Left lobe of liver (tissue), 2 donors: ENCODE measurements around the gene ARHGEF6. TPM values are rescaled to one million over a fixed set of nuclear protein-coding genes. Genes with fewer than 3 reads are reported as not detected.

Source experiments
- ATAC-seq: fragments of 200-7000 bp; cut with Tn5 transposase; one replicate; pipeline ENCODE4 v1.9.1; 2020; ENCODE audit warnings: mild to moderate bottlenecking, moderate library complexity
- DNase-seq: peaks from one replicate; pipeline ENCODE4 v3.0.0-alpha.2; 2020; ENCODE audit warnings: low spot score
- total RNA-seq: library from RNA; stranded (reverse); gene quantifications from one replicate; pipeline ENCODE4 v1.2.1, GENCODE V29; 2021
- donor health status: DM: no; HTN: no; CAD: no; lungs with moderate emphysema.
- donor health status: DM: no; HTN: yes; CAD: no.

Gene ARHGEF6
- total RNA-seq, 1 donor from 2014 or later = 3.0 TPM

DNA sequence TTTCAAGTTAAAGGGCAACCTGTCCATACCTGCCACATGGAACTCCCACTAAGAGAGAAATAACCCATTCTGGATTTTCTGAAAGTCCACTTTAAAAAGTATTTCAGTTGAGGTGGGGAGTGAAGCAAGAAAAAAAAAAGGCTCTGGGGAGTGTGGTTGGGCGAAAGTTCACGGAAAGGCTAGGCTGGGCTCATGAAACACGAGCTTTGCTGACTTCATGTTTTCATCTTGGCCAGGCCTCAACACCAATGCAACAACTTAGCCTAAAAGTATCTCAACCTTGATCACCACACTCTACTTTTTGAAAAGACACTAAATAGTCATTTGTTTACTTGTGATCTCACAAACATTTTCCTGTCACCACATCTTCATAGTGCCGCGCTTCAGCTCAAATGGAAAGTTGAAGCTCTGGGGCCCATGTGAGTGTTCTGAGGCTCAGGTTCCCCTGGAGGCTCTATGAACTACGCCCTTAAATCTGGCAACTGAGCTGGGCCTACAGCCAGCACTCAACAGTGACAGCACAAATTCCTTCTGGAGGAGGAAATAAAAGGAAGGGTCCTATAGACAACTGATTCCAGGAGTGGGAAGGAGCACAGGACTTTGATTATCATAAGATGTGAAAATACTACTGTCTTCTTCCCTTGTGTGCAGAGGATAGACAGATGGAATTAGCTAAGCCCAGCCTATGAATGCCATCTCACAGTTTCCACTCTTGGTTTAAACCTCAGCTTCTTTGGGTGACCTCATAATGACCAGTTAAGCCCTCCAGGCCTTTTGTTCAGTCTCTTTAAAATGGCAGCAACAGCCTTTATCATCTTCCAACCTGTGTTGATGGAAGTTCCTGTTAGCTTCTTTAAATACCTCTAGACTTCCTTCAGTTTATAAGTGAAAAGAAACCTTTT lies 127.7 kb downstream of the ARHGEF6 start:
- DNase-seq (no peak), ATAC-seq (no peak)

DNA sequence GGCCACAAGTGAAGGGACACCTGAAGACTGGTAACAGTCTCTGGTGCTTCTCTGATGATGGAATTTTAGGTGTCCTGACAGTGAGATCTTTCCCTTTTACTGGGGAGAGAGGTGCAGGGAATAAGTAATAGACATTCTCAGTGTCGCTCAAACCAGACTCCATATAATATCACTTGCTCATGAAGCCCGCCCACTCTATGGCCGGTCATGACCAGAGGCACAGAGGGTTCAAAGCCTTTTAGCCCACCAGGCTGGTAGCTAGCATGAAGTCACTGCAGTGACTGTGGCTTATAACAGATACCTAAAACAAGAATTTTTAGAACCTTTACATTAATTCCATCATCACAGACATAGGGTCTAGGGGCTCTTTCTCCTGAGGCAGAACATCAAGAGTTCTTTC lies 129.9 kb downstream of the ARHGEF6 start:
- no peak for ATAC-seq
- no peak for DNase-seq

DNA sequence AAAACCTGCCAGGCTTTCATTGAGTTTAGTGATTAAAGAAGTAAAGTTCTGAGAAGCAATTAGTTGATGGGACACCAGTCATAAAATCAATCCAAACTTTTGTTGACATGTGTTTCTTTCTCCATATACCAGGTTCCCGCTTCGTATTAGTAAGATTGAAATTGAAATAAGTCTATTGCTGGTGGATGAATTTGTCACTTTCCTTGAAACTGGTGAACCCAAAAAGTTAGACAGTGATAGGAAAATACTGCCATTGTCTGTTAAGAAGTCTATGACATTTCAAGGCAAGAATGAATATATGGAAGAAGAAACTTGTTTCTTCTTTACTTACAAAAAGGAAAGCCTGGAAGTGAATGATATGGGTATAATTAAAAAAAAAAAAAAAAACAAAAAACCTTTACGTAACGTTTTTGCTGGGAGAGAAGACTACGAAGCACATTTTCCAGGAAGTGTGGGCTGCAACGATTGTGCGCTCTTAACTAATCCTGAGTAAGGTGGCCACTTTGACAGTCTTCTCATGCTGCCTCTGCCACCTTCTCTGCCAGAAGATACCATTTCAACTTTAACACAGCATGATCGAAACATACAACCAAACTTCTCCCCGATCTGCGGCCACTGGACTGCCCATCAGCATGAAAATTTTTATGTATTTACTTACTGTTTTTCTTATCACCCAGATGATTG lies 132.9 kb downstream of the ARHGEF6 start, which contains the start of gene CD40LG:
CD40LG (plus strand) TSS at position 482 of the 684 bp plus-strand sequence; CDS start at position 573, 91 bp downstream.
- DNase-seq (no peak), ATAC-seq (no peak)

DNA sequence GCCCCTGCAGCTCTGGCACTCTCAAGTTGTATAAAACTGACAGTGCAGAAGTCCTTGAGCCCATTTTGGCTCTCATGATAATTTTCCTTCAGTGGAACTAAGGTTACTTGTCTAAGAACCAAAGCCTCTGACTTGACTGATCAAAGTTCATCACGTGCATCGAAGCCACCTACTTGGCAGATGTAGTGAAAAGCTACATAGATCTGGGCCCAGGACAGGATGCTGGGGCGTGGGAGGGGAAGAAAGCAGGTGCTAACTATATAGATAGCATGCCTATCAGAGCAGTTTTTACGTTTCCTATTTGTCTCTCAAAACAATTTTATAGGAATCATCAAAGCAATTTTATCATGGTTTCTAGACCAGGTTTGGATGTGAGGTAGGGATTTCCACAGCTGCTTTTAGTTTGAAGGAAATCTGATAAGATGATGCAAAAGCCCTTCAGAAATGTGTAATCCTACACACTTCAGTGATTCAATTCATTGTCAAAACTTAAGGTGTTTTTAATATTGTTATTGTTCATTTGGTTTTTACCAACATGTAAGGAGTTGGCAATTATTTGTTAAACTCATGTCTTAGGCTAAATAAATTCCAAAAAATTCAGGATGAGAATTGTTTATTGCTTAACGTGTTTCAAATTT lies 134.0 kb downstream of the ARHGEF6 start:
- DNase-seq = no peak
- no peak for ATAC-seq

DNA sequence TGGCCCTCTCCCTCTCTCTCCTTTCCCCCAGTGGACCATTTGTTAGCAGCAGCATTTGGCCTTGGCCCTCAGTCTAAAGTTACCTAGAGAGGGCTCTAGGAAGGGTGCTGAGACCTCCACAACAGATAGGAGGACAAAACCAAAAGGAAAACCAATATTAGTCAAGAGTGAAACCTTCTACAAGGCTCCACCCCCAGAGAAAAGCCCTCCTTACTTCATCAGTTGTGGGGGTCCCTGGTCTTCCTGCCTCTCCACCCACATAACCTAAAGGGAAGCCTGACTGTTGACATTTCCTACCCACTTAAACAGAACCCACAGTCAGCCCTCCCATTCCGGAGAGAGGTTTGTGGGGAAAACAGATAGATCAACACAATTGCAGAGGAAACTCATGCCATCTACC lies 137.5 kb downstream of the ARHGEF6 start:
- DNase-seq (no peak), ATAC-seq (no peak)

DNA sequence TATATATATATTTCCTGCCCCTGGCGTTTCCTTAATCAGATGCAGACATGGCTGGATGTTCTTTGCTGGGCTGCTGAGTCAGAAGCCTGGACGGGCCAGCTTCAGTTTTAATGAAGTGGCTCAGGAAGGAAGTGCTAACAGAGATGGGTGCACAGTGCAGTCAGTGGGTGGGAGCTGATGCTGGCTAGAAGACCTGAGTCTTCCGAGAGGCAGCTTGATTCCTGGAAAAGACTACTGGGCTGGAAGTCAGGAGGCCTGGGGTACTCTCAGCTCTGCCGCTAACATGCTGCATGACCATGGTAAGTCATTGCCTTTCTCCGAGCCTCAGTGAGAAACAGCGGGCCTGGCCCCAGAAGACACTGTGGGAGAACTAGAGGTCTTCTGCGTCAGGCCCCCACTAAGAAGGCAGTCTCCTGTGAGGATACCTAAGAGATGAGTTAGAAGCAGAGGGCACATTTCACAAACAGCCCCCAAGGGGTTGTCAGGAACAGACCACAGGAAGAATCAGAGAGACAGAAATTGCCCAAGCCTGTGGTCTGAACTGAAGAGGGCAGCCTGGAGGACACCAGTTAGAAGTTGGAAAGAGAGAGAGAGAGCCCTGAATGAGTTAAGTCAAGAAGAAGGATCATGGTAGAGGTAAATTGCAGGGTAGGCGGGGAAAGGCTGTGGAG lies 141.1 kb downstream of the ARHGEF6 start:
- no peak for ATAC-seq
- DNase-seq = no peak

DNA sequence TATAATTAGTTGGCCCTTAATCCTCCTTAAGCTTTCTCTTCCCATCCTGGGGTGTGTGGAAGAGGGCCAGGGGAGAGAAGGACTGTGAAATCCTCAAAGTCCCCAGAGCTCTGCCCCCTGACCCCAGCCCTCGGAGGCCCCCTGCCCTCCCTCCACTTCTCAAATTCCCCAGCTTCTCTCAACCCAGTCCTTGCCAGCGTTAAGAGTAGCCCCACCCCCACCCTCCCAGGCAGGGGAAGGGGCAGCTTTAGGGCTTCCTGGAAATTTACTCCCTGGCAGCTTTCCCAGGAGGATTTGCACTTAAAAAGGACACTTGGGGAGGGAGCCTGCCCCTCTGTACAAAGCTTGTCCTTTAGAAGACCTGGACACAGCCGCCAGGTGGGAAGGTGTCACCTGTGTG lies 144.6 kb downstream of the ARHGEF6 start:
- no peak for ATAC-seq
- no peak for DNase-seq

DNA sequence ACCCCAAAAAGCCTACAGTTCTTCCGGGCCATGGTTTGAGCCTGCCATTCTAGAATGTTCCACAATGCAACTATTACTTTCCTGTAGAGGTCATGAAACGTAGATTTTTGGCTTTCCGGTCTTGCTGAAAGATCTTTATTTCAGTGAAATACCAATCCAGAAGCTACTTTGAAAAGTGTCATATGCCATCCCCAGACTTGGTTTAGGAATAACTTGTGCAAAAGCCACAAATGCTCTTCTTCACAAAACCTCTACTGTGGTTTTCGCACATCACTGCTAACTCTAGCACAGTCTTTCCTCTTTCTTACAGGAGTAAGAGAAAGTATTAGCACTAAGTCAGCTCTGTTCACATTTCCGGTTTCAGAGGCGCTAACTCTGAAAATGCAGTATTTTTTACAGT lies 145.5 kb downstream of the ARHGEF6 start:
- ATAC-seq (no peak), DNase-seq (no peak)

DNA sequence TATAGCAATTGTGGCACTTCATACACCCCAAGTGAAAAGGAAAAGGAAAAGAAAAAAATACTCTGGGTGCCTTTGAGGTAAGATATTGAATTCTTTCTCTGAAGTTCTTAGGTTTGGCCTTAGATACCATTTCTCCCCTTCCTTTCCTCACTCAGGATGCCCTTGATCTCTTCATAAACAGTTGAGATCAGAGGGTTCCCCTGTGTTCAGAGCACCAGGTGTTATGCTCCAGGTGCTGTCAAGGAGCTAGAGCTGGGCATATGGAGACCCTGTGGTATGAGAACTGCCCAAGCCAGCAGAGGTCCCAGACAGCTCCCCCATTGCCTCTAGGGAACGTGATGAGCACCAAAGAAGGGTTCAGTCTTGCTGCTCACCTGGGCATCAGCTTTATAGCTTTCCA lies 149.9 kb downstream of the ARHGEF6 start:
- no peak for ATAC-seq

DNA sequence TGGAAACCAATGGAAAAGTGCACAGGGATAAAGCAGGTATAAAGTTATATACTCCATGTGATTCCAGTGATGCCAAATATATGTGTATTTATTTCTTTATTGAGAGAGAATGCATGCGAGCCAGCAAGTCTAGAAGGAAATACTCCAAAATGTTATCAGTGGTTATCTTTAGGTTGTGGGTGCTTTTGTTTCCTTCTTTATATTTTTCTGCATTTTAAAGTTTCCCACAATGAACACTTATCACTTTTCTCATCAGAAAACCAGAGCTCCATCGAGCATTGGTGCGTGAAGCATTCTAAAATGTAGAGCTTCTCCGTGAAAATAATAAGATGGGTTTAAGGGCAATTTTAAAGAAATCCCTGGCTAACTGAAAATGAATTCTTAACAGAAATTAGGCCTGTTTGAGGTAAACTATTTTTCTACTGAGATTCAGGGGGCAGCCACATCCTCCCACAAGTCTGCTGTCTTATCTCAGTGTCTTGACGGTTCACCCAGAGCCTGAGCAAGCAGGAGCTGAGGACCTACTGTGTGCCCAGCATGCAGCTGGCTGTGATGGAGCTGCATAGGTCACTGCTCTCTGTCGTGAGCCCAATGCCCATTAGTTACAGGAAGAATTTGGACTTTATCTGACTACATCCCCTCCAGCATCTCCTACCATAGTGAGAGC lies 151.5 kb downstream of the ARHGEF6 start:
- DNase-seq (no peak), ATAC-seq (no peak)

More for the DNA sequence above, 149.9 kb downstream of the ARHGEF6 start:
- DNase-seq = no peak

DNA sequence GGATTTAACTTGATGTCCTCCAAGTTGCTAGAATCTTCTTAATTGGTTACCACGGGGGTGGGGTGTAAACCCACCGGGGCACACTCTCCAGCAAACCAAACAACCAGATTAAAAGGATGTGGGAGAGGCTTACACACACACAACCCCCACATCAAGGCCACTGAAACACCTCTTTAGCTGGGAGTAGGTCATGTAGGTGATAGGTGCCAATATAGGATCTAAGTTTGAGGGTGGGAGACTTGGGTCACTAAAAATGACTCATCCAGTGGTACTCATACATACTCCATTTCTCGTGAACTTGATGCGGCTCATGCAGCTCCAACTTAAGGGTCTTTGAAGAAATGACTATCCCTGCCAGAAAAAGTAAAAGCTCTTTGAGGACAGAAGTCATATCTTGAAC lies 153.3 kb downstream of the ARHGEF6 start:
- ATAC-seq = no peak
- no peak for DNase-seq

DNA sequence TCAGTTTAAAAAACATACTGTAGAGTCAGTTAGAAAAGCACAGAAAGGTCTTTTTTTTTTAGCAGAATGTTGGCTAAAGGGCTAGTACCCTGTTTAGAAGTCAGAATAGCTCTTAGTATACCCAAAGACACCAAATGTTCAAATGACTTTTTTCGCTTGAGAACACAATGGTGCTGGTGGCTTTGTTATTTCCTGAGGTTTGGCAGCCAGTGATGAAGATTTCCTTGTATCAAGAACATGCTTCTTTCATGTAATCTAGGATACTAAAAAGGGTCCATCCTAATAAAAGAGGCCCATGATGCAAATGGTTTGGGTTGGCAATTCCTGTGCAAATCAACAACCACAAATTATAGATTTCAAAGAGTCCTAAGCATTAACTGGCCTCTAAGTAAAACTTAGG lies 153.8 kb downstream of the ARHGEF6 start:
- DNase-seq = no peak
- no peak for ATAC-seq

DNA sequence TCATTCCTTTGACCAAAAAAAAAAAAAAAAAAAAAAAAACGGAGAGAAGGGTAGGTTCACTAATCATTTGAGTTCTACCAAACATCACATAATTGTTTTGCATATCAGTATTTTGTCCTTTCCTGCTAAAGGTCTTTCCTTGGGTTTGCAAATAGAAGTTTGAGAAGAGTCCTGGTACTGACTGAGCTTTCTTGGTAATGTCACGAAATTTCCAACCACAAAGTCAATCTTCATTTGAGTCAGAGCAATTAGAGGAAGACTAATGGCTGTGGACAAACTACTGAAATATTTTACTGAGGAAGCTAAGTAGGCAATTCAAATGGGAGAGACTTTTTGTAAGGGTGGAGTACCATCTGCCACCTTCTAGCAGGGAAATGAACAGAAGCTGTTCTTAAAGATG lies 154.5 kb downstream of the ARHGEF6 start:
- DNase-seq (no peak), ATAC-seq (no peak)

DNA sequence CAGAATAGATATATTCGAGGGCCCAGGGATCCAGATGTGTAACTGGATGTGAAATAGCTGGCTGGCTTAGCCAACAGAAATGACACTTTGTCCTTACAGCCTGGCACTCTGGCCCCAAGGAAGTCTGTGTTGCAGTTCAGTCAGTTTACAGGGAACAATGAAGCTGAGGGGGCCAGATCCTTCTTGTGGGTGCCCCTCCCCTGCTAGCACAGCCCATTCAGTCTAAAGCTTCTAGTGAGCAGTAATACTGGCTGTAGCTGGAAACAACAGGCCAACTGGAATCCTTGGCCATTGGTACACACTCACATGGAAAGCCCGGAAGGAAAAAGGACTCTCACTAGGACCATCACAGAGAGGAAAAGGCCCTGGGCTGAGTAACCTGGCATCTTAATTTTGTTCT lies 155.5 kb downstream of the ARHGEF6 start:
- ATAC-seq (no peak), DNase-seq (no peak)

DNA sequence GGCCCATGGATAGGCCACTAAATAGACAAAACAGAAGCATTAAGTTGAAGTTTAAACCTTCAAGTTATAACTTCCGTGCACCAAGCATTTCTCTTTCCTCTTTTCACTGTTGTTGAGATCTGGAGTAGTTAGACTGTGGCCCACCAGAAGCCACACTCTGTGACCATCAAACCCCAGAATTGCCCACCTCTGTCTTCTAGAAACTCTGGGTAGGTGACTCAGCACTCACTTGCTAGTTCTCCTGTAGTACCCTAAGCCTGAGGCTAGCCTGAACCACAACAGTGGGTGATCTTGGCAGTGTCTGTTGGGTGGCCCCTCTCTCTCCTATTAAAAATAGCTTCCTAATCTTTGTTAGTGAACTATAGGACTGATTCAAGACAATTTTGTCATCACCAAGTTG lies 157.3 kb downstream of the ARHGEF6 start:
- ATAC-seq (no peak), DNase-seq (no peak)

DNA sequence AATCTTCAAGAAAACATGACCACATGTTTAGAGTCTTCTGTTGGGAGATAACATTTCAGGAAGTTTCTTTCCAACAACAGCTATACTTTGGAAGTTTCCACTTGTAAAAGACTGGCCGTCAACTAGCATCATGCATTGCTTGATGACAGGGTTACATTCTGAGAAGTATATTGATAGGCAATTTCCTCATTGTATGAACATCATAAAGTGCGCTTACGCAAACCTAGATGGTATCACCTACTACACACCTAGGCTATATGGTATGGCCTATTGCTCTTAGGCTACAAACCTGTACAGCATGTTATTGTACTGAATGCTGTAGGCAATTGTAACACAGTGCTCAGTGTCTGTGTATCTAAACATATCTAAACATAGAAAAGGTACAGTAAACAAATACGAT lies 158.2 kb downstream of the ARHGEF6 start:
- no peak for ATAC-seq
- DNase-seq = no peak

DNA sequence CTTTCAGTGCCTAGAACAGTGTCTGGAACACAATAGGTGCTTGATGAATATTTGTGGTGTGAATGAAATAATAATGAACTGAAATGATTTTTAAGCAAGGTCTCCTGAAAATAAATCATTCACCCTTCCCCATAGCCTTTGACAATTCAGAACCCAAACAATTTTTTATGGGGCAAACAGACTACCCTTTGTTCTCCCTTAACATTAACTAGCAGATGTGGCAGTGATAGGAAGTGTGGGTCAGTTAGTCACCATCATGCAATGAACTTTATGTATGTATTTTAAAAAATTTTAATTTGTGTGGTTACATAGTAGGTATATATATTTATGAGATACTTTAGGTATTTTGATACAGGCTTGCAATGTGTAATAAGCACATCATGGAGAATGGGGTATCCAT lies 160.0 kb downstream of the ARHGEF6 start:
- DNase-seq (no peak), ATAC-seq (no peak)

DNA sequence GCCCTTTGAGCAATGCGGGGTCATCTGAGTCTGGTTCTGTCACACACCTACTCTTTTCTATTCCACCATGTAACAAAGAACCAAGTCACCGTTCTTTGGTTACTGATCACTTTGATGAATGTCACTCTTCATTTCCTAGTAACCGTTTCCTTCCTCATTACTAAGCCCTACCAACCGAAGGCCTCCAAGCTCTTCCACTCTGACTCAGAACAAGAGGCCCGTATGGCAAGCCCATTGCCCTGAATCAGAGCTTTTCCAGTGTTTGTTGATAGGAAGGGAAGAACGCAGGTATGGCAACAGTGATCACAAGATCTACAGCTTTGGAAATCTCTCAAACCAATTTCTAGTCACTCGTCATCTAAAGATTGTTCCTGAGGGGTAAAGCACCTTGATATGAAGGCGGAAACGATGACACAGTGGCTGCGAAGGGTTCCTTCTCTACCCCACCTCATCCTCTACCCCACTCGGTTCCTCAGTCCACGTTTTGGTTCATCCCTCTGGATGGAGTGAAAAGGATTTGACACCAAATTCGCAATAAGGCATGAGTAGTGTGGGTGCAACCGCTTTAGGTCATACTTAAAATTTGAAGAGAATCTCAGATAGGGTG lies 160.7 kb downstream of the ARHGEF6 start:
- no peak for ATAC-seq
- DNase-seq = no peak

DNA sequence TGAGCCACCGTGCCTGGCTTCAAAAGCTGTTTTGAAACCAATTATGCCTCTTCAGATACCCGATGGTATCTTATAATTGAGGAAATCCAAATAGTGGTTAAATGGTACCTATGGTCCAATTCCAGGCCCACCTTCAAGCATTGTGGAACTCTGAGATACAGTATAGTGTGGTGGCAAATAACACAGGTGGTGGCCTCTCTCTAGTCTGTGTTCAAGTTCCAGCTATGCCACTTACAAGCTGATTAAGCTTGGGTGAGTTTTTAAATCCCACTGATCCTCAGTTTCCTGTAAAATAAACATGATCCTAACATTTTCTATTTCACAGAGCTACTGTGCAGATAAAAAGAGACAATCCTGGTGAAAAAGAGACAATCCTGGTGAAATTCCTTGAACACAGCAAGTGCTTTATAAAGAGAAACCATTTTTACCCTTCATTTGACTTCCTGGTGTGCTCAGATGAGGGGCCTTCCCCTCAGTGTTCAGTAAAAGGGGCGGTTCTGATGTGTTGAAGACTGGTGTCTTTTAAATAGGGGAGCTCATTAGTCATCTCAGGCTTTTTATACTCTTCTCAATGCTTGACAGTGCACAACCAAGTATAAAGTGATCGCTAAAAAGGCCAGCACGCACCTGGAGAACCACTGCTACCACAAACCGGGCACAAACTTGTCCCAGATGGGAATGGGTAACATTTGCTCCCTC lies 163.6 kb downstream of the ARHGEF6 start:
- ATAC-seq = no peak
- no peak for DNase-seq
